ENCODE data around the gene SLC40A1.

SLC40A1 gene

DNA sequence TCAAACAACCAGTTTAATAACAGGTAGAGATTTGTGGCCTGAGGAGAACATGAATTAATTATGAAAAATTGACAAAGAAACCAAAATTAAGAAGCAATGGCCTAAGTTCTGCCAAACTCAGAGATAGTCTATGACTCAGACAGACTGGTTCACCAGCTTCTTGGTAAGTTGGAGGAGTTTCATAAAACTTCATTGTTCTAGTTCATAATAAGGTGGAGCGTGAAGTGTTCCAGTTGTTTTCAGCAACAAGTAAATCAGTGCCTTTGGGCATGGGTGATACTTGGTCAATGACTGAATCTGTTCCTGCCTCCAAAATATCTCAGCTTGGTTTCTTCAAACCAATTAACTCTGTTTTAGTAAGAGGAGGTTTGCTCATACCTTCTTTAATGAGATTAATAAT is 40.0 kb downstream of the SLC40A1 start:
- TF ChIP-seq TAF1 (IDR thresholded peaks at IDR 0.05; ENCODE audit: borderline replicate concordance, insufficient read depth, low read length) (no peak), POLR2AphosphoS5 (IDR thresholded peaks at IDR 0.05; ENCODE audit: low read depth, low read length) (no peak), FOXP2 (optimal IDR thresholded peaks at IDR 0.05; ENCODE audit: borderline replicate concordance, extremely low read depth, extremely low read length, insufficient read depth) (no peak), SIN3A (IDR thresholded peaks at IDR 0.05; ENCODE audit: borderline replicate concordance, insufficient read depth, low read length) (no peak)
- TF ChIP-seq, protein P1, sequence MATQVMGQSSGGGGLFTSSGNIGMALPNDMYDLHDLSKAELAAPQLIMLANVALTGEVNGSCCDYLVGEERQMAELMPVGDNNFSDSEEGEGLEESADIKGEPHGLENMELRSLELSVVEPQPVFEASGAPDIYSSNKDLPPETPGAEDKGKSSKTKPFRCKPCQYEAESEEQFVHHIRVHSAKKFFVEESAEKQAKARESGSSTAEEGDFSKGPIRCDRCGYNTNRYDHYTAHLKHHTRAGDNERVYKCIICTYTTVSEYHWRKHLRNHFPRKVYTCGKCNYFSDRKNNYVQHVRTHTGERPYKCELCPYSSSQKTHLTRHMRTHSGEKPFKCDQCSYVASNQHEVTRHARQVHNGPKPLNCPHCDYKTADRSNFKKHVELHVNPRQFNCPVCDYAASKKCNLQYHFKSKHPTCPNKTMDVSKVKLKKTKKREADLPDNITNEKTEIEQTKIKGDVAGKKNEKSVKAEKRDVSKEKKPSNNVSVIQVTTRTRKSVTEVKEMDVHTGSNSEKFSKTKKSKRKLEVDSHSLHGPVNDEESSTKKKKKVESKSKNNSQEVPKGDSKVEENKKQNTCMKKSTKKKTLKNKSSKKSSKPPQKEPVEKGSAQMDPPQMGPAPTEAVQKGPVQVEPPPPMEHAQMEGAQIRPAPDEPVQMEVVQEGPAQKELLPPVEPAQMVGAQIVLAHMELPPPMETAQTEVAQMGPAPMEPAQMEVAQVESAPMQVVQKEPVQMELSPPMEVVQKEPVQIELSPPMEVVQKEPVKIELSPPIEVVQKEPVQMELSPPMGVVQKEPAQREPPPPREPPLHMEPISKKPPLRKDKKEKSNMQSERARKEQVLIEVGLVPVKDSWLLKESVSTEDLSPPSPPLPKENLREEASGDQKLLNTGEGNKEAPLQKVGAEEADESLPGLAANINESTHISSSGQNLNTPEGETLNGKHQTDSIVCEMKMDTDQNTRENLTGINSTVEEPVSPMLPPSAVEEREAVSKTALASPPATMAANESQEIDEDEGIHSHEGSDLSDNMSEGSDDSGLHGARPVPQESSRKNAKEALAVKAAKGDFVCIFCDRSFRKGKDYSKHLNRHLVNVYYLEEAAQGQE (IDR thresholded peaks at IDR 0.05; ENCODE audit: insufficient read depth in 1 of 2, low read depth in 2 of 2, low read length in 2 of 2), result no peak

DNA sequence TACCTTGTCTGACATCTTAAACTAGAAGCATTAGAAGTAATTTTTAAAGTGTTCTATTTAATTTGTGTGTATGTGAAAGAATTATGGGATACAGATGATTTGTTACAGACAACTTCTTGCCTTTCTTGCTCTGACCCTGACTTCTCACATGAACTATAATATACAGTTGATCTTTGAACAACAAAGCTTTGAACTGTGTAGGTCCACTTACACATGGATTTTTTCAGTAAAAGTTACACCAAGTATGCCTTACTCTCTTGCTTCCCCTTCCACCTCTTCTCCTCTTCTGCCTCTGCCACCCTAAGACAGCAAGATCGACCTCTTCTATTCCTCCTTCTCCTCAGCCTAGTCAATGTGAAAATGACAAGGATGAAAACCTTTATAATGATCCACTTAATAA is 42.2 kb downstream of the SLC40A1 start:
- TF ChIP-seq, protein P1 (IDR thresholded peaks at IDR 0.05; ENCODE audit: insufficient read depth in 1 of 2, low read depth in 2 of 2, low read length in 2 of 2), result no peak
- TF ChIP-seq POLR2AphosphoS5 (IDR thresholded peaks at IDR 0.05; ENCODE audit: low read depth, low read length) (no peak), TAF1 (IDR thresholded peaks at IDR 0.05; ENCODE audit: borderline replicate concordance, insufficient read depth, low read length) (no peak), FOXP2 (optimal IDR thresholded peaks at IDR 0.05; ENCODE audit: borderline replicate concordance, extremely low read depth, extremely low read length, insufficient read depth) (no peak), SIN3A (IDR thresholded peaks at IDR 0.05; ENCODE audit: borderline replicate concordance, insufficient read depth, low read length) (no peak)

DNA sequence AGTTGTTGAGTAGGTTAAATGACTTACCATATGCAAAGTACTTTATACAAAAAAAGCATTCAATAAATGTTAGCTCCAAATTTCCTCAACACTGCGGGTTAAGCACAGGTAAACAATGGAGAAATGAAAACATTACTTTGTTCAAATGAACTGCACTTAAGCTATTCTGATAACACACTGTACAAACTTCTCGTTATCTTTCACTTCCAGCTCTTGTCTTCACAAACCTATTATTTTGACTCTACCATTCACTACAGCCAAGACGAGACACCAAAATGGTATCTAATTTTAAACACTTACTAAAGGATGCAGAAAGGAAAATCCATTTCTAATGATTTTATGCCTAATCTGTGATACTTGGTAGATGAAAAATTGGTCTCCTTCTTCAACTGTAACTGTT is 43.8 kb downstream of the SLC40A1 start:
- TF ChIP-seq SIN3A (IDR thresholded peaks at IDR 0.05; ENCODE audit: borderline replicate concordance, insufficient read depth, low read length), result no peak
- TF ChIP-seq FOXP2 (optimal IDR thresholded peaks at IDR 0.05; ENCODE audit: borderline replicate concordance, extremely low read depth, extremely low read length, insufficient read depth), result no peak
- TF ChIP-seq POLR2AphosphoS5 (IDR thresholded peaks at IDR 0.05; ENCODE audit: low read depth, low read length), result no peak
- TF ChIP-seq, protein P1 (IDR thresholded peaks at IDR 0.05; ENCODE audit: insufficient read depth in 1 of 2, low read depth in 2 of 2, low read length in 2 of 2), result no peak
- TF ChIP-seq TAF1 (IDR thresholded peaks at IDR 0.05; ENCODE audit: borderline replicate concordance, insufficient read depth, low read length), result no peak

DNA sequence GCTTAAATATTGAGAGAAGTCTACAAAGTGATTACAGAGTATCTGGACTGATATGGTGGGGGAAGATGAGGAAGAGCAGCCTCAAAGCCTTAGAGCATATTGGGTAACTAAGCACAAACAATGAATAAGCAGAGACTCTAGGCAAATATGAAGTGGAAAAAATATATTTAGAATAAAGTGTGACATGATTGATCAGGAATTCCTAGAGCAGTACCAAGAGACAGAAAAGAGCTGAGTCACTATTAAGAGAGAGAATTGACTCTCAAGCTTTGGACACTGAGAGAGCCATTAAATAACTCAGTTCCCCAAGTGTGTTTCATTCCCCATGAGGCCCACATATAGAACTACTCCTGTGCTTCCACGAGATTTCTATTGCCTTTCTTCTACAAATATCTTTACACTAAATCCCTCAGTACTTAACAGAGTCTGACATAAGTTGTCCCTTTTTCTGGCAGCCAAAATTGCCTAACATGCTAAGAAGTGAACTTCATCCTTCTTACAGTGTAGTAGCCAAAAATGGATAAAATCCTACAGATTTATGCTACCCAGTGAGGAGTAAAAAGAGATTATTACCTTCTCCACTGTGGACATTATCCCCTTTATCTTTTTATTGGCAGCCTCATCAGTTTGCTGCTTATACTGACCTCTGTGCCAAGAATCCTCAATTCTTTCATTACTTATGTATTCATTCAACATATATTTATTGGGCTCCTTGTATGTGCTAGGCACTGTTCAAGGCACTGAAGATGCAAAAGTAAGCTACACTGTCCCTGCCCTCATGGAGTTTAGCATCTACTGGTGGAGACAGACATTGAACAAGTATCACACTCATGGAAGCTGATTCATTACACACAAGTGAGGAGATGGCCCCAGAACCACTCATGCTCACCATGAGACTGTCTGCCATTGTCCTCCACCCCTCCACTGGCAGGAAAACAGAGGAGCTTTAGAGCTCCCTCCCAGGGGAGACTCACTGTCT is 45.4 kb downstream of the SLC40A1 start:
- TF ChIP-seq SIN3A (IDR thresholded peaks at IDR 0.05; ENCODE audit: borderline replicate concordance, insufficient read depth, low read length), result no peak
- TF ChIP-seq TAF1 (IDR thresholded peaks at IDR 0.05; ENCODE audit: borderline replicate concordance, insufficient read depth, low read length), result no peak
- TF ChIP-seq, protein P1 (IDR thresholded peaks at IDR 0.05; ENCODE audit: insufficient read depth in 1 of 2, low read depth in 2 of 2, low read length in 2 of 2), result no peak
- TF ChIP-seq FOXP2 (optimal IDR thresholded peaks at IDR 0.05; ENCODE audit: borderline replicate concordance, extremely low read depth, extremely low read length, insufficient read depth), result no peak
- no peak for TF ChIP-seq POLR2AphosphoS5 (IDR thresholded peaks at IDR 0.05; ENCODE audit: low read depth, low read length)
